OCI-LY1 (cell line): ENCODE results near the gene LIMK2.

ENCODE experiments used
- EZH2 ChIP-seq: fragments of 200-600 bp; sonication (generic), shearing (Covaris generic); IDR thresholded peaks from 2 replicates; pipeline ENCODE4 v1.8.0; 2017; ENCODE audit warnings: borderline replicate concordance, mixed run types, mild to moderate bottlenecking, antibody characterized with exemption, low read length, moderate library complexity, mixed read lengths
- TF ChIP-seq, protein P1 (sequence below): fragments of 200-600 bp; sonication (generic), shearing (Covaris generic); IDR thresholded peaks from 2 replicates; pipeline ENCODE4 v1.5.1; 2017; ENCODE audit warnings: mild to moderate bottlenecking, antibody characterized with exemption, low read length, moderate library complexity, mixed read lengths

- no peak for TF ChIP-seq EZH2
- TF ChIP-seq, protein P1, sequence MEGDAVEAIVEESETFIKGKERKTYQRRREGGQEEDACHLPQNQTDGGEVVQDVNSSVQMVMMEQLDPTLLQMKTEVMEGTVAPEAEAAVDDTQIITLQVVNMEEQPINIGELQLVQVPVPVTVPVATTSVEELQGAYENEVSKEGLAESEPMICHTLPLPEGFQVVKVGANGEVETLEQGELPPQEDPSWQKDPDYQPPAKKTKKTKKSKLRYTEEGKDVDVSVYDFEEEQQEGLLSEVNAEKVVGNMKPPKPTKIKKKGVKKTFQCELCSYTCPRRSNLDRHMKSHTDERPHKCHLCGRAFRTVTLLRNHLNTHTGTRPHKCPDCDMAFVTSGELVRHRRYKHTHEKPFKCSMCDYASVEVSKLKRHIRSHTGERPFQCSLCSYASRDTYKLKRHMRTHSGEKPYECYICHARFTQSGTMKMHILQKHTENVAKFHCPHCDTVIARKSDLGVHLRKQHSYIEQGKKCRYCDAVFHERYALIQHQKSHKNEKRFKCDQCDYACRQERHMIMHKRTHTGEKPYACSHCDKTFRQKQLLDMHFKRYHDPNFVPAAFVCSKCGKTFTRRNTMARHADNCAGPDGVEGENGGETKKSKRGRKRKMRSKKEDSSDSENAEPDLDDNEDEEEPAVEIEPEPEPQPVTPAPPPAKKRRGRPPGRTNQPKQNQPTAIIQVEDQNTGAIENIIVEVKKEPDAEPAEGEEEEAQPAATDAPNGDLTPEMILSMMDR: no peak
Measured at GRCh38 chr22:31289344-31289743, 77.2 kb downstream of the LIMK2 start.
